ENCODE results near the gene KLK2.

- no peak for TF ChIP-seq MYC (IDR thresholded peaks at IDR 0.05; ENCODE audit: low read depth, low read length)
- TF ChIP-seq CTCF (IDR thresholded peaks at IDR 0.05; ENCODE audit: low read depth, low read length) = no peak
- TF ChIP-seq MAX (IDR thresholded peaks at IDR 0.05; ENCODE audit: low read depth, low read length) = no peak
These were observed 38.2 kb downstream of the KLK2 start, which contains the start of gene KLK4 for GRCh38 chr19:50911206-50912101.

Data from NB4 (cell line).